NK-92 (cell line): ENCODE data around the gene VSTM4.

Source experiments
- DNase-seq: peaks from one replicate; lab custom pipeline; 2025; ENCODE audit not compliant: unreplicated experiment; lab: John Stamatoyannopoulos, UW

The VSTM4 gene

GRCh38 chr10:49143249-49143648 is 27.9 kb upstream of the VSTM4 start:
- DNase-seq = no peak

- DNase-seq = no peak
Observed at GRCh38 chr10:49141541-49142332, 26.4 kb upstream of the VSTM4 start.

- no peak for DNase-seq
Observed at GRCh38 chr10:49140304-49141177, 25.2 kb upstream of the VSTM4 start.

- no peak for DNase-seq
Observed at GRCh38 chr10:49139846-49140195, 24.5 kb upstream of the VSTM4 start.

- no peak for DNase-seq
Observed at GRCh38 chr10:49139028-49139845, 23.9 kb upstream of the VSTM4 start.

- no peak for DNase-seq
Observed at GRCh38 chr10:49138361-49138891, 23.1 kb upstream of the VSTM4 start.

- DNase-seq = no peak
Observed at GRCh38 chr10:49136525-49136924, 21.2 kb upstream of the VSTM4 start.

GRCh38 chr10:49135575-49136313 is 20.4 kb upstream of the VSTM4 start:
- DNase-seq = no peak

- DNase-seq = no peak
Observed at GRCh38 chr10:49134327-49134726, 19.0 kb upstream of the VSTM4 start.

GRCh38 chr10:49133706-49134248 is 18.5 kb upstream of the VSTM4 start, which contains the start of gene FAM170B:
Gene FAM170B (minus strand): TSS chr10:49134021. CDS start chr10:49133918, 103 bp downstream.
- DNase-seq = no peak

- no peak for DNase-seq
Observed at GRCh38 chr10:49132362-49132737, 17.0 kb upstream of the VSTM4 start.

GRCh38 chr10:49131507-49132361 is 16.4 kb upstream of the VSTM4 start:
- DNase-seq = no peak

- no peak for DNase-seq
Observed at GRCh38 chr10:49129376-49129775, 14.1 kb upstream of the VSTM4 start.

- DNase-seq = no peak
Observed at GRCh38 chr10:49128854-49129253, 13.5 kb upstream of the VSTM4 start.

- no peak for DNase-seq
Observed at GRCh38 chr10:49123981-49124950, 8.9 kb upstream of the VSTM4 start.

GRCh38 chr10:49120911-49121310 is 5.6 kb upstream of the VSTM4 start:
- no peak for DNase-seq

- DNase-seq = no peak
Observed at GRCh38 chr10:49119746-49120145, 4.4 kb upstream of the VSTM4 start.
